PC-9 (cell line): ENCODE measurements around the gene HAP1. TPM values are rescaled to one million over a fixed set of nuclear protein-coding genes. Genes with fewer than 3 reads are reported as not detected.

Experiments
- BruUV-seq: library from RNA; stranded (reverse); fragments of 400-500 nt; replicated peaks from 2 replicates; lab custom pipeline; 2021; lab: Mats Ljungman, UMichigan
- CTCF ChIA-PET: fragments of 300-600 bp; sonication (Branson Sonifier 250); formaldehyde crosslinking; loops from one replicate; lab custom pipeline; 2022; ENCODE audit warnings: antibody characterized with exemption; lab: Charles Lee
- POLR2A ChIA-PET: fragments of 300-600 bp; sonication (Branson Sonifier 250); formaldehyde crosslinking; loops from one replicate; lab custom pipeline; 2022; ENCODE audit warnings: antibody characterized with exemption; ENCODE audit not compliant: unreplicated experiment; lab: Charles Lee
- DNase-seq, 2 experiments: peaks; one replicate each; pipeline versions ENCODE4 v3.0.0 to v3.0.0-alpha.2; 2015 to 2022; ENCODE audit warnings: mixed read lengths in 1 of 2
- H2AFZ ChIP-seq: fragments of 200-600 bp; sonication (generic); 2 replicates; pipeline ENCODE4 v1.8.1; 2017; ENCODE audit warnings: antibody characterized with exemption
- H3F3A ChIP-seq: fragments of 200-600 bp; sonication (generic); 2 replicates; pipeline ENCODE4 v1.8.1; 2017; ENCODE audit warnings: antibody characterized with exemption, mild to moderate bottlenecking, low read depth; ENCODE audit not compliant: insufficient read depth
- H3K27ac ChIP-seq: fragments of 200-600 bp; sonication (generic); 2 replicates; pipeline ENCODE4 v1.6.1; 2016; ENCODE audit warnings: mixed run types
- H3K27me3 ChIP-seq: fragments of 200-600 bp; sonication (generic); 2 replicates; pipeline ENCODE4 v1.6.1; 2016; ENCODE audit warnings: low read depth, mixed run types; ENCODE audit not compliant: insufficient read depth
- H3K36me3 ChIP-seq: fragments of 200-600 bp; sonication (generic); 2 replicates; pipeline ENCODE4 v1.6.1; 2016; ENCODE audit warnings: low read depth, mixed run types
- H3K4me1 ChIP-seq: fragments of 200-600 bp; sonication (generic); replicated peaks from 2 replicates; pipeline ENCODE4 v1.6.1; 2016; ENCODE audit warnings: mixed run types; ENCODE audit not compliant: insufficient read depth
- H3K4me2 ChIP-seq: fragments of 200-600 bp; sonication (generic); 2 replicates; pipeline ENCODE4 v1.6.1; 2017; ENCODE audit warnings: mixed run types
- H3K4me3 ChIP-seq: fragments of 200-600 bp; sonication (generic); 2 replicates; pipeline ENCODE4 v1.6.1; 2016; ENCODE audit warnings: mixed run types
- H3K79me2 ChIP-seq: fragments of 200-600 bp; sonication (generic); 2 replicates; pipeline ENCODE4 v1.6.1; 2017; ENCODE audit warnings: low read depth, mixed run types
- H3K9me2 ChIP-seq: fragments of 200-600 bp; sonication (generic); 2 replicates; pipeline ENCODE4 v1.8.1; 2017; ENCODE audit warnings: mild to moderate bottlenecking; ENCODE audit not compliant: insufficient read depth
- H3K9me3 ChIP-seq: fragments of 200-600 bp; sonication (generic); 2 replicates; pipeline ENCODE4 v1.8.1; 2016; ENCODE audit warnings: low read depth; ENCODE audit not compliant: insufficient read depth
- H4K20me1 ChIP-seq: fragments of 200-600 bp; sonication (generic); 2 replicates; pipeline ENCODE4 v1.8.1; 2017; ENCODE audit not compliant: insufficient read depth
- CTCF ChIP-seq: fragments of 200-600 bp; sonication (generic); conservative IDR thresholded peaks from 2 replicates; pipeline ENCODE4 v1.6.1; 2017; ENCODE audit warnings: mixed run types, antibody characterized with exemption, mild to moderate bottlenecking, moderate library complexity
- EZH2 ChIP-seq: fragments of 200-600 bp; sonication (generic); IDR thresholded peaks from 2 replicates; pipeline ENCODE4 v1.8.0; 2017; ENCODE audit warnings: antibody characterized with exemption, low read depth
- intact Hi-C: fragments of 100-400 bp; cut with micrococcal nuclease; formaldehyde crosslinking; loops from one replicate; pipeline ENCODE4 v1.10.0; 2022; ENCODE audit not compliant: unreplicated experiment
- total RNA-seq: library from RNA; stranded (reverse); gene quantifications from 2 replicates; pipeline ENCODE4 v1.2.3, GENCODE V29; 2021

Gene HAP1
- total RNA-seq, 1 experiment from 2014 or later = 1.1 TPM

GRCh38 chr17:41733348-41734138, 900 bp downstream of the HAP1 start:
- no peak overlapping the region for H2AFZ ChIP-seq
- ChIA-PET POLR2A (interaction anchor here (0.6 kb wide), 3 partner anchors 38 to 54 kb away, joined by 3 to 4 read pairs (median 4); no protein-coding TSS in a partner anchor), CTCF (no interaction called here)
- no peak for TF ChIP-seq CTCF
- no peak for TF ChIP-seq EZH2
- peaks cover 7% of the 10 kb centered on the region for H3F3A ChIP-seq
- H3K4me2 ChIP-seq = peak overlapping the region; percentile 98
- intact Hi-C loops = loop anchor here (10.0 kb wide), 1 partner anchor 131 kb away; the partner anchor contains the start of gene KLHL11
- no TSS peak for BruUV-seq
- no peaks in the 10 kb centered on the region for H3K36me3 ChIP-seq
- H4K20me1 ChIP-seq = no peaks in the 10 kb centered on the region
- DNase-seq = no peak
- H3K9me2 ChIP-seq = no peaks in the 10 kb centered on the region
- H3K79me2 ChIP-seq = no peaks in the 10 kb centered on the region
- H3K4me1 ChIP-seq = peaks cover 22% of the 10 kb centered on the region
- H3K27ac ChIP-seq = no peak overlapping the region
- H3K4me3 ChIP-seq = peak overlapping the region; percentile 69; the same call in 1 of the 2 replicates
- no peaks in the 10 kb centered on the region for H3K9me3 ChIP-seq
- peaks cover 34% of the 10 kb centered on the region for H3K27me3 ChIP-seq

GRCh38 chr17:41731836-41732235, 2.6 kb downstream of the HAP1 start:
- Histone ChIP-seq H3K4me2 (no peak overlapping the region), H3K79me2 (no peaks in the 10 kb centered on the region), H3K27me3 (peaks cover 31% of the 10 kb centered on the region), H3K9me2 (no peaks in the 10 kb centered on the region), H4K20me1 (no peaks in the 10 kb centered on the region), H3K36me3 (no peaks in the 10 kb centered on the region), H3K9me3 (no peaks in the 10 kb centered on the region), H3K27ac (no peak overlapping the region), H3K4me3 (no peak overlapping the region), H2AFZ (no peak overlapping the region), H3K4me1 (peaks cover 14% of the 10 kb centered on the region), H3F3A (peaks cover 6% of the 10 kb centered on the region)
- intact Hi-C loops = loop anchor here (10.0 kb wide), 1 partner anchor 133 kb away; the partner anchor contains the start of gene KLHL11
- DNase-seq = no peak
- CTCF ChIA-PET = no interaction called here
- POLR2A ChIA-PET = no interaction called here
- TF ChIP-seq CTCF (no peak), EZH2 (no peak)
- no TSS peak for BruUV-seq

- intact Hi-C loops = loop anchor here (10.0 kb wide), 1 partner anchor 134 kb away; the partner anchor contains the start of gene KLHL11
Measured at GRCh38 chr17:41730479-41730878, 4.0 kb downstream of the HAP1 start.

More at GRCh38 chr17:41730479-41730878, 4.0 kb downstream of the HAP1 start:
- BruUV-seq = no TSS peak
- no peak overlapping the region for H3K4me2 ChIP-seq
- no peaks in the 10 kb centered on the region for H3K9me3 ChIP-seq
- no peaks in the 10 kb centered on the region for H3K36me3 ChIP-seq
- peaks cover 7% of the 10 kb centered on the region; the same call in 1 of the 2 replicates for H3K4me1 ChIP-seq
- H3K9me2 ChIP-seq = no peaks in the 10 kb centered on the region
- H2AFZ ChIP-seq = no peak overlapping the region
- H3K4me3 ChIP-seq = no peak overlapping the region
- no peaks in the 10 kb centered on the region for H4K20me1 ChIP-seq
- peaks cover 26% of the 10 kb centered on the region for H3K27me3 ChIP-seq
- peaks cover 4% of the 10 kb centered on the region for H3F3A ChIP-seq
- TF ChIP-seq CTCF = no peak
- no peak for TF ChIP-seq EZH2
- POLR2A ChIA-PET = interaction anchor here (0.7 kb wide), 2 partner anchors 70 to 493 kb away, joined by 4 to 11 read pairs; no protein-coding TSS in a partner anchor
- H3K79me2 ChIP-seq = no peaks in the 10 kb centered on the region
- CTCF ChIA-PET = no interaction called here
- no peak for DNase-seq
- no peak overlapping the region for H3K27ac ChIP-seq
